Measurements from ENCODE around the gene STX18.

The STX18 gene

DNA sequence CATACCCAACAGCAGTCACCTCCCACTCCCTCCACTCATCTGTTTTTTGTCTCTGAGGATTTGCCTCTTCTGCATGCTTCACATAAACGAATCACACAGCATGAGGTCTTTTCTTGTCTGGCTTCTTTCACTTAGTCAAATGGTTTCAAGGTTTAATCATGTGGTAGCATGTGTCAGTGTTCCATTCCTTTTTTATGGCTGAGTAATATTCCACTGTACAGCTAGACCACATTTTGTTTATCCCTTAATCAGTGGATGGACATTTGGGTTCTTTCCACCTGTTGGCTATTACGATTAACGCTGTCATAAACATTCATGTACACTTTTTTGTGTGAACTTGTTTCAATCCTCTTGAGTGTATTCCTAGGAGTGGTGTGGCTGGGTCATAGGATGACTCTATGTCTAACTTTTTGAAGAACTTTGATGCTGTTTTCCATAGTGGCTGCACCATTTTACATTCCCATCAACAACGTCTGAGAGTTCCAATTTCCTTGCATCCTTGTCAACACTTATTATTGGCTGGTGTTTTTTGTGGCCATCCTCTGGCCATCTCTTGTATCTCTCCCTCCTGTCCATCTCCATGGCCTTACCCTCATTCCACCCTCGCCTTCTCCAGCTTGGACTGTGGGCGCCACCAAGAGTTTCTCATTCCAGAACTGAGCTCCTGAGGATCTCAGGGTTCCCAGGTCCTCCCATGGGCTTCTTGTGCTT lies 167.3 kb downstream of the STX18 start:
- DNase-seq: no peak

Measured in OCI-M1 (cell line).